A549 treated with CORT108297 at 1 μM for 4 hours (cell line): ENCODE measurements around the gene CSNK2A1. TPM values are rescaled to one million over a fixed set of nuclear protein-coding genes. Genes with fewer than 3 reads are reported as not detected.

Experiments
- total RNA-seq: library from RNA; stranded (reverse); fragments of 200-300 nt; extraction: Qiagen RNA extraction; gene quantifications from 5 replicates; pipeline ENCODE4 v1.2.3, GENCODE V29; 2022

CSNK2A1 gene
- 133 to 156 TPM (median 151 TPM) in 5 replicates for total RNA-seq

DNA sequence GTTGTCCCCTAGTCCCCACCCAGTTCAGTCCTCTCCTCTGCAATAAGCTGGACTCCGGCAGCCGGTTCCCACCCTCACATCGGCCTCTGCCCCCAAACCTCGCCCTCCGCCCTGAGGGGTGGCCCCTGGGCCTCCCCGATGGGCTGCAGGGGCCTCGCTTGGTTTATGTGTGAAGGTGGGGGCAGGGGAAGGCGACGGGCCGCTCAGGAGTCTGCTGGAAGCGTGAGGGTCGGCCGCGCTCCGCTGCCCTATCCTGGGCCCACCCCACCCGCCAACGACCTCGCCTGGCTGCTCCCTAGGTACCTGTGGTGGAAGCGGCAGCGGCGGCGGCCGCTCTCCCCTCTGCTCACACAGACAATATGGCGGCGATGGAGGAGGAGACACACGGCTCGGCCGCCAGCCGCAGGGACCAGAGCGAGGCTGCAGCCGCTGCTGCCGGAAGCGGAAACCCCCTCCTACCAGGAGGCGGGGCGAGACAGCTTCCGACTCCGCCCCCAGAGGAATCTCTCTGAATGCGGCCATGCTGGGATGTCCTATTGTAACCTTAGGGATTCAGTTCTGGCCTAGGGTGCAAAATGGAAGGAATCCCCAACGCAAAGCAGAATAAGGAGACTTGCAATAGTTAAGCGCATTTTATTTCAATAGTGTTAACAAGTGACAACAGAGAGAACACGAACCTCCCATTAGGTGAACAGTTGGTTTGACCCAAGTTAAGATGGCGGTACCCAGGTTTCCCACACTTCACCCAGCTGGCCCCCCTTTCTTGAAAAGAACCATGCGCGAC, at the start of gene CSNK2A1:
Gene CSNK2A1, minus strand, starts transcription at position 422 of the 784 bp plus-strand sequence. CDS start 35,239 bp downstream, outside the sequence.

DNA sequence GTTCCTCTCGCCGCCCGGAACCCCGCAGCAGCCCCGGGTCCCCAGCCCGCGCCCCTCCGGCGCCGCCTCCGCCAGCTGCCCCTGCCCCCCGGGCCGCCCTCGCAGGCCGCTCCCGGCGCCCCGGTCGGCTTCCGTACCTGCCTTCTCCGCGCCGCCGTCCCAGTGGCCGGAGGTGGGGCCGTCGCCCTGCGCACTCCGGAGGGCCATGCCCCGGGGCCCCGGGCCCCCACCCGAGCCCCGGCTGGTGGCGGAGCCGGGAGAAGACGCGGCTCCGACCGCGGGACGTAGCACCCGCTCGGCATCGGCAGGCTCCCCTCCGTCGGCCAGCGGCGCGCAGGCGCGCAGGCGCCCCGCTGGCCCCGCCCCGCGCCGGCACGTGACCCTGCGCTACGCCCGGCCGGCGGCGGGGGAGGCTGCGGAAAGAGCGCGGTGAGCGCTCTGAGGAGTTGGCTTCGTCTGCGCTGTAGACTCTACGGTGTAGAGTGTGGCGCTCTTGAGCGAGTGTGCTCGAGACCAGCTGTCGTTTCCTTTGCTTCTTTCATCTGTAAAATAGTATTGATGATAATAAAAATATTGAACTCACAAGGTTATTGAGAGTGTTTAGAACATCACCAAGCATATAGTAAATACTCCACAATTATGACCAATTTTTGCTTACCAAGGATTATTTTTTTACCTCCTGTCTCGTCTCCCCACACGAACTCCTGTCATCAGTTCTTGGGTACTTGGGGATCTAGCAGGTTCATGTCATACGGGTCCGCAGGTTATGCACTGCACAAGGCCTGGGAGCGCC, 81.2 kb downstream of the CSNK2A1 start, which contains the start of gene TBC1D20:
Gene TBC1D20, minus strand, starts transcription at position 335 of the 793 bp plus-strand sequence. Its CDS starts 128 bp downstream, at position 207.

Other genes with a start within 250 kb of the CSNK2A1 start
- gene ZCCHC3, start 246.2 kb downstream of the CSNK2A1 start, total RNA-seq = 16.6 to 23.7 TPM (median 20.4 TPM) in 5 replicates
- gene SOX12, start 218.2 kb downstream of the CSNK2A1 start, total RNA-seq = 18.4 to 29.9 TPM (median 29.6 TPM) in 5 replicates
- gene NRSN2, start 196.7 kb downstream of the CSNK2A1 start, total RNA-seq = 50.4 to 69.1 TPM (median 64.2 TPM) in 5 replicates
- 43.0 to 53.8 TPM (median 50.7 TPM) in 5 replicates for gene TRIB3, start 163.0 kb downstream of the CSNK2A1 start, total RNA-seq
- gene RBCK1, start 135.5 kb downstream of the CSNK2A1 start, total RNA-seq = 106 to 148 TPM (median 146 TPM) in 5 replicates
- gene TBC1D20, start 81.3 kb downstream of the CSNK2A1 start, total RNA-seq = 31.9 to 35.5 TPM (median 33.0 TPM) in 5 replicates
- gene TCF15, start 66.5 kb upstream of the CSNK2A1 start, total RNA-seq = not detected in 5 replicates
- gene SRXN1, start 109.4 kb upstream of the CSNK2A1 start, total RNA-seq = 245 to 298 TPM (median 257 TPM) in 5 replicates
- gene SCRT2, start 132.0 kb upstream of the CSNK2A1 start, total RNA-seq = not detected in 5 replicates
- gene SLC52A3, start 224.7 kb upstream of the CSNK2A1 start, total RNA-seq = 0.36 to 0.72 TPM (median 0.58 TPM) in 5 replicates